ENCODE data around the gene TMEM87B. TPM values are rescaled to one million over a fixed set of nuclear protein-coding genes. Genes with fewer than 3 reads are reported as not detected.
"Not testable (repeated sequence)": the region's sequence is repeated elsewhere in the genome, so short reads cannot be mapped to it uniquely, and the experiment has no call there.

The TMEM87B gene
- total and polyA plus RNA-seq, 7 experiments from 2014 or later = 7.3 to 26.9 (median 15.4) TPM

DNA sequence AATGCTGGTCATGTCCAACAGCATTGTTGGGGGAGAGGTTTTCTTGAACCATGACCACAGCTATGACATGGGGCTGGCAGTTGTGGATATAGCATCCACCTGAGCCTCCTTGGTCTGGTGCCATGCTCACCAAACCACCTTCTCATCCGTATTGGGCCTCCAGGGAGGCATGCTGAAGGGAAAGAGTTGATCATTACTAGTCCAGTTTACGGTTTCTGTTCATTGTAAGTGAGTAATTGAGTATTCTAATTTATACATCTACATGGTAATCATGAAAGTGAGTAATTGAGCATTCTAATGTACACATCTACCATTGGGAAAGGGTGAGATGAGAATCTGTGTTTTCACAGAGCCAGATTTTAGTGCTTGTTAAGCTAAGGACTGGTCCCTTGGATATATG, 6.8 kb downstream of the TMEM87B start:
- intact Hi-C loops (cut with micrococcal nuclease) = no loop called here
- H3K36me3 Mint-ChIP-seq = peaks cover 14 to 52% (median 51%) of the 10 kb centered on the region in 5 donors
- peaks cover 1 to 5% of the 10 kb centered on the region in 2 donors for H3K4me1 ChIP-seq (ENCODE audit: control insufficient read depth in 2 of 2, insufficient read depth in 2 of 2, low read length in 2 of 2)
- peaks cover 0 to 2% (median 0%) of the 10 kb centered on the region in 11 donors for H3K9me3 Mint-ChIP-seq
- H3K36me3 ChIP-seq (ENCODE audit: control insufficient read depth in 2 of 3, insufficient read depth in 3 of 3, low read length in 3 of 3) = peaks cover 0 to 33% (median 20%) of the 10 kb centered on the region in 3 experiments
- no peak for ATAC-seq
- DNase-seq = no peak
- H3K27ac ChIP-seq (ENCODE audit: low read depth, low read length) = no peak overlapping the region
- CTCF ChIA-PET = interaction anchor here (0.6 kb wide), 1 partner anchor 248 kb away, joined by 3 read pairs; no protein-coding TSS in a partner anchor
- no peaks in the 10 kb centered on the region for H3K9me3 ChIP-seq (ENCODE audit: control insufficient read depth in 2 of 3, low read length in 3 of 3)
- no peaks in the 10 kb centered on the region for H3K27me3 Mint-ChIP-seq
- no peak overlapping the region for H3K4me3 Mint-ChIP-seq
- H3K27ac Mint-ChIP-seq = peak overlapping the region in 1 of 9 donors; percentile 29
- H3K4me1 Mint-ChIP-seq = peaks cover 34 to 73% (median 62%) of the 10 kb centered on the region in 7 donors
- POLR2A ChIA-PET = no interaction called here
- H3K4me3 ChIP-seq (ENCODE audit: low read length) = no peak overlapping the region
- H3K27me3 ChIP-seq (ENCODE audit: control insufficient read depth in 2 of 2, insufficient read depth in 2 of 2, low read length in 2 of 2) = no peaks in the 10 kb centered on the region

DNA sequence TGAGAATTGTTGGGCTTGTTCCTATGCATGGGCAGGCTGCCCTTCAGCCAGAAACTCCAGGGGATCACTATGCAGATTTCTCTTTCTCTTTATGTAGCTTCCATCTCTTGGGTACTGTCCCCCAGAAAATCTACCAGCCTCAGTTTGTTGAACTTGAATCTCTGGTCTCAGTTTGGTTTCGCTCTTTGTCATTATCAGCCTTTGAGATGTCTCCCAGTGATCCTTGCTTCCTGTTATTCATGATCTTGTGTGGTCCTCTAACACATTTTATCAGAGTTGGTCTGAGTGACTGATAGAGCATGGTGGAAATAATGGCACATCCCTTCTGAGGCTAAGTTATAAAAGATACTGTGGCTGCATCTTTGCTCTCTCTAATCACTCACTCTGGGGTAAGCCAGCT, 7.8 kb downstream of the TMEM87B start:
- ATAC-seq (no peak), DNase-seq (no peak)
- POLR2A ChIA-PET = interaction anchor here (1.8 kb wide), 1 partner anchor 8 kb away, joined by 8 read pairs; the partner anchor contains the start of gene TMEM87B
- Histone ChIP-seq H3K9me3 (ENCODE audit: control insufficient read depth in 2 of 3, low read length in 3 of 3) (no peaks in the 10 kb centered on the region), H3K27me3 (ENCODE audit: control insufficient read depth in 2 of 2, insufficient read depth in 2 of 2, low read length in 2 of 2) (no peaks in the 10 kb centered on the region), H3K36me3 (ENCODE audit: control insufficient read depth in 2 of 3, insufficient read depth in 3 of 3, low read length in 3 of 3) (peaks cover 4 to 44% (median 27%) of the 10 kb centered on the region in 3 experiments), H3K27ac (ENCODE audit: low read depth, low read length) (no peak overlapping the region), H3K4me3 (ENCODE audit: low read length) (no peak overlapping the region), H3K4me1 (ENCODE audit: control insufficient read depth in 2 of 2, insufficient read depth in 2 of 2, low read length in 2 of 2) (no peaks in the 10 kb centered on the region)
- no peaks in the 10 kb centered on the region for H3K27me3 Mint-ChIP-seq
- no peak overlapping the region for H3K4me3 Mint-ChIP-seq
- H3K4me1 Mint-ChIP-seq = peaks cover 32 to 64% (median 54%) of the 10 kb centered on the region in 7 donors
- CTCF ChIA-PET = no interaction called here
- H3K36me3 Mint-ChIP-seq = peaks cover 18 to 62% (median 57%) of the 10 kb centered on the region in 5 donors
- intact Hi-C loops (cut with micrococcal nuclease) = no loop called here
- H3K9me3 Mint-ChIP-seq = peaks cover 0 to 5% (median 0%) of the 10 kb centered on the region in 11 donors
- peak overlapping the region in 3 of 9 donors; percentile 8 to 51 (median 12) for H3K27ac Mint-ChIP-seq

DNA sequence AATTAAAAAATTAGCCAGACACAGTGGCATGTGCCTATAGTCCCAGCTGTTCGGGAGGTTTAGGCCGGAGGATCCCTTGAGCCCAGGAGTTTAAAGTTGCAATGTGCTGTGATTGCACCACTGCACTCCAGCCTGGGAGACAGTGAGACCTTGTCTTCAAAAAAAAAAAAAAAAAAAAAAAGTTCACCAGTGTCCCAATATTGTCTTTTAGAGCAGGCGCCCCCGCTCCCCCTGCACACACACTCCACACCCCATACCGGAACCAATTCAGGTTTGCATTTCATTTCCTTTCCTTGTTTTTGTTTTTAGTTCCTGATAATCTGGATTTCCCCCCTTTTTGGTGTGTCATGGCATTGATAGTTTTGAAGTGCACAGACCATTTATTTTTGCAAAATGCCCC, 10.4 kb downstream of the TMEM87B start:
- peaks cover 24 to 58% (median 46%) of the 10 kb centered on the region in 7 donors for H3K4me1 Mint-ChIP-seq
- CTCF ChIA-PET = no interaction called here
- peaks cover 0 to 10% (median 3%) of the 10 kb centered on the region in 11 donors for H3K9me3 Mint-ChIP-seq
- H3K27me3 Mint-ChIP-seq = no peaks in the 10 kb centered on the region
- ATAC-seq = no peak
- intact Hi-C loops (cut with micrococcal nuclease) = no loop called here
- Histone ChIP-seq H3K27me3 (ENCODE audit: control insufficient read depth in 2 of 2, insufficient read depth in 2 of 2, low read length in 2 of 2) (no peaks in the 10 kb centered on the region), H3K9me3 (ENCODE audit: control insufficient read depth in 2 of 3, low read length in 3 of 3) (no peaks in the 10 kb centered on the region), H3K4me1 (ENCODE audit: control insufficient read depth in 2 of 2, insufficient read depth in 2 of 2, low read length in 2 of 2) (no peaks in the 10 kb centered on the region), H3K36me3 (ENCODE audit: control insufficient read depth in 2 of 3, insufficient read depth in 3 of 3, low read length in 3 of 3) (peaks cover 4 to 59% (median 23%) of the 10 kb centered on the region in 3 experiments), H3K4me3 (ENCODE audit: low read length) (no peak overlapping the region), H3K27ac (ENCODE audit: low read depth, low read length) (no peak overlapping the region)
- H3K36me3 Mint-ChIP-seq = peaks cover 24 to 75% (median 63%) of the 10 kb centered on the region in 5 donors
- peak overlapping the region in 3 of 9 donors; percentile 19 to 71 (median 56) for H3K27ac Mint-ChIP-seq
- POLR2A ChIA-PET = no interaction called here
- H3K4me3 Mint-ChIP-seq = peak overlapping the region in 1 of 10 donors; percentile 16
- no peak for DNase-seq

DNA sequence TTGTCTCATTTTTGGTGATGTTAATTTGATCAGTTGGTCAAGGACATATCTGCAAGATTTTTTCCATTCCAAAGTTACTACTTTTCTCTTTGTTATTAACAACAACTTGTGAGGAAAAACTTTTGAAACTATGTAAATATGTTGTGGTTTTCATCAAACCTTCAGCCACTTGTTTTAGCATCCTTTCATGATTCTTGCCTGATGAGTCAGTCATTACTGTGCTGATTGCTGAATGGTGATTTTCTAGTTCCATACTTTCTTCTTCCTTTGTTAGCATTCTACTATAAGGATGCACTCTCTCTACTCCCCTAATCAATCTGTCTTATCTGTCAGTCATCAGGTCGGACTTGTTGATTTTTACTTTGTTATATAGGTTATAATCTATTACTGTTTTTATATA, 10.9 kb downstream of the TMEM87B start:
- H3K4me1 Mint-ChIP-seq = peaks cover 24 to 60% (median 46%) of the 10 kb centered on the region in 7 donors
- ChIA-PET CTCF (no interaction called here), POLR2A (interaction anchor here (0.6 kb wide), 1 partner anchor 18 kb away, joined by 3 read pairs; no protein-coding TSS in a partner anchor)
- Histone ChIP-seq H3K36me3 (ENCODE audit: control insufficient read depth in 2 of 3, insufficient read depth in 3 of 3, low read length in 3 of 3) (peaks cover 4 to 59% (median 23%) of the 10 kb centered on the region in 3 experiments), H3K9me3 (ENCODE audit: control insufficient read depth in 2 of 3, low read length in 3 of 3) (no peaks in the 10 kb centered on the region), H3K4me1 (ENCODE audit: control insufficient read depth in 2 of 2, insufficient read depth in 2 of 2, low read length in 2 of 2) (no peaks in the 10 kb centered on the region), H3K27me3 (ENCODE audit: control insufficient read depth in 2 of 2, insufficient read depth in 2 of 2, low read length in 2 of 2) (no peaks in the 10 kb centered on the region), H3K4me3 (ENCODE audit: low read length) (no peak overlapping the region), H3K27ac (ENCODE audit: low read depth, low read length) (no peak overlapping the region)
- peaks cover 24 to 76% (median 67%) of the 10 kb centered on the region in 5 donors for H3K36me3 Mint-ChIP-seq
- DNase-seq = no peak
- no peaks in the 10 kb centered on the region for H3K27me3 Mint-ChIP-seq
- intact Hi-C loops (cut with micrococcal nuclease) = no loop called here
- peak overlapping the region in 1 of 10 donors; percentile 16 for H3K4me3 Mint-ChIP-seq
- ATAC-seq = no peak
- H3K9me3 Mint-ChIP-seq = peaks cover 0 to 10% (median 3%) of the 10 kb centered on the region in 11 donors
- peak overlapping the region in 3 of 9 donors; percentile 32 to 71 (median 56) for H3K27ac Mint-ChIP-seq

DNA sequence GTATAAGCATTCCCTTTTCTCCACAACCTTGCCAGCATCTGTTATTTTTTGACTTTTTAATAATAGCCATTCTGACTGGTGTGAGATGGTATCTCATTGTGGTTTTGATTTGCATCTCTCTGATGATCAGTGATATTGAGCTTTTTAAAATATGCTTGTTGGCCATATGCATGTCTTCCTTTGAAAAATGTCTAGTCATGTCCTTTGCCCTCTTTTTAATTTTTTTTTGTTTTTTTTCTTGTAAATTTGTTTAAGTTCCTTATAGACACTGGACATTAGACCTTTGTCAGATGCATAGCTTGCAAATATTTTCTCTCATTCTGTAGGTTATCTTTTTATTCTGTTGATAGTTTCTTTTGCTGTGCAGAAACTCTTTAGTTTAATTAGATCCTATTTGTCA, 14.7 kb downstream of the TMEM87B start:
- H3K27ac ChIP-seq (ENCODE audit: low read depth, low read length); ATAC-seq; H3K4me3 ChIP-seq (ENCODE audit: low read length); H3K4me3 Mint-ChIP-seq; intact Hi-C loops (cut with micrococcal nuclease); H3K27me3 ChIP-seq (ENCODE audit: control insufficient read depth in 2 of 2, insufficient read depth in 2 of 2, low read length in 2 of 2); H3K4me1 ChIP-seq (ENCODE audit: control insufficient read depth in 2 of 2, insufficient read depth in 2 of 2, low read length in 2 of 2); DNase-seq; H3K9me3 ChIP-seq (ENCODE audit: control insufficient read depth in 2 of 3, low read length in 3 of 3); H3K27me3 Mint-ChIP-seq; H3K27ac Mint-ChIP-seq: not testable (repeated sequence)
- Mint-ChIP-seq H3K9me3 (peaks cover 0 to 21% (median 4%) of the 10 kb centered on the region in 11 donors), H3K4me1 (peaks cover 28 to 57% (median 45%) of the 10 kb centered on the region in 7 donors), H3K36me3 (peaks cover 29 to 78% (median 75%) of the 10 kb centered on the region in 5 donors)
- ChIA-PET POLR2A (interaction anchor here (0.6 to 1.0 kb wide), 2 partner anchors 18 to 128 kb away, joined by 3 to 6 read pairs; no protein-coding TSS in a partner anchor), CTCF (interaction anchor here (0.6 kb wide), 1 partner anchor 1180 kb away, joined by 4 read pairs; no protein-coding TSS in a partner anchor)
- peaks cover 4 to 45% (median 18%) of the 10 kb centered on the region in 3 experiments for H3K36me3 ChIP-seq (ENCODE audit: control insufficient read depth in 2 of 3, insufficient read depth in 3 of 3, low read length in 3 of 3)

DNA sequence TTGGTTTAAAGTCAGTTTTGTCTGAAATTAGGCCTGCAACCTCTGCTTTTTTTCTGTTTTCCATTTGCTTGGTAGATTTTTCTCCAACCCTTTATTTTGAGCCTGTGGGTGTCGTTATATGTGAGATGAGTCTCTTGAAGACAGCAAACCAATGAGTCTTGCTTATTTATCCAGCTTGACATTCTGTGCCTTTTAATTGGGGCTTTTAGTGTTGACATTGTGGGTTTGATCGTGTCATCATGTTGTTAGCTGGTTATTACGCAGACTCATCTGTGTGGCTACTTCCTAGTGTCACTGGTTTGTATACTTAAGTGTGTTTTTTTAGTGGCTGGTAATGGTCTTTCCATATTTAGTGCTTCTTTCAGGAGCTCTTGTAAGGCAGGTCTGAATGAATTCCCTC, 18.8 kb downstream of the TMEM87B start:
- Histone ChIP-seq H3K9me3 (ENCODE audit: control insufficient read depth in 2 of 3, low read length in 3 of 3) (no peaks in the 10 kb centered on the region), H3K36me3 (ENCODE audit: control insufficient read depth in 2 of 3, insufficient read depth in 3 of 3, low read length in 3 of 3) (peaks cover 0 to 18% (median 0%) of the 10 kb centered on the region in 3 experiments), H3K27me3 (ENCODE audit: control insufficient read depth in 2 of 2, insufficient read depth in 2 of 2, low read length in 2 of 2) (no peaks in the 10 kb centered on the region), H3K27ac (ENCODE audit: low read depth, low read length) (no peak overlapping the region), H3K4me3 (ENCODE audit: low read length) (no peak overlapping the region), H3K4me1 (ENCODE audit: control insufficient read depth in 2 of 2, insufficient read depth in 2 of 2, low read length in 2 of 2) (peaks cover 0 to 4% of the 10 kb centered on the region in 2 donors)
- ChIA-PET POLR2A (interaction anchor here (0.7 kb wide), 1 partner anchor 17 kb away, joined by 3 read pairs; no protein-coding TSS in a partner anchor), CTCF (no interaction called here)
- Mint-ChIP-seq H3K4me3 (peak overlapping the region in 2 of 10 donors; percentile 22 to 25), H3K9me3 (peaks cover 0 to 19% (median 4%) of the 10 kb centered on the region in 11 donors), H3K36me3 (peaks cover 26 to 73% (median 68%) of the 10 kb centered on the region in 5 donors), H3K4me1 (peaks cover 22 to 52% (median 41%) of the 10 kb centered on the region in 7 donors), H3K27ac (no peak overlapping the region), H3K27me3 (no peaks in the 10 kb centered on the region)
- no peak for DNase-seq
- ATAC-seq = no peak
- intact Hi-C loops (cut with micrococcal nuclease) = no loop called here
